Ishikawa (cell line): ENCODE data around the gene RIOX2.

Experiments
- CEBPB ChIP-seq: IDR thresholded peaks from 2 replicates; pipeline ENCODE4 v1.6.1; 2012
- CREB1 ChIP-seq: IDR thresholded peaks from 2 replicates; pipeline ENCODE4 v1.6.1; 2012; ENCODE audit warnings: low read depth
- EGR1 ChIP-seq: IDR thresholded peaks from 2 replicates; pipeline ENCODE4 v1.6.1; 2012
- EP300 ChIP-seq: IDR thresholded peaks from 2 replicates; pipeline ENCODE4 v1.6.1; 2012; ENCODE audit warnings: borderline replicate concordance
- FOXM1 ChIP-seq: IDR thresholded peaks from 2 replicates; pipeline ENCODE4 v1.6.1; 2012; ENCODE audit warnings: low read depth, borderline replicate concordance
- MAX ChIP-seq: IDR thresholded peaks from 2 replicates; pipeline ENCODE4 v1.6.1; 2012
- NFIC ChIP-seq: IDR thresholded peaks from 2 replicates; pipeline ENCODE4 v1.6.1; 2012
- RAD21 ChIP-seq: IDR thresholded peaks from 2 replicates; pipeline ENCODE4 v1.6.1; 2012; ENCODE audit warnings: low read depth
- REST ChIP-seq: IDR thresholded peaks from 2 replicates; pipeline ENCODE4 v1.6.1; 2012; ENCODE audit warnings: low read depth, mild to moderate bottlenecking
- TAF1 ChIP-seq: IDR thresholded peaks from 2 replicates; pipeline ENCODE4 v1.6.1; 2012; ENCODE audit warnings: low read depth, mild to moderate bottlenecking
- TCF12 ChIP-seq: IDR thresholded peaks from 2 replicates; pipeline ENCODE4 v1.6.1; 2012; ENCODE audit warnings: low read depth
- TEAD4 ChIP-seq: IDR thresholded peaks from 2 replicates; pipeline ENCODE4 v1.6.1; 2012
- USF1 ChIP-seq: IDR thresholded peaks from 2 replicates; pipeline ENCODE4 v1.6.1; 2012
- YY1 ChIP-seq: IDR thresholded peaks from 2 replicates; pipeline ENCODE4 v1.6.1; 2012; ENCODE audit warnings: low read depth
- ZBTB7A ChIP-seq: IDR thresholded peaks from 2 replicates; pipeline ENCODE4 v1.6.1; 2012; ENCODE audit warnings: low read depth

RIOX2 gene

GRCh38 chr3:97952872-97953271 is 19.4 kb downstream of the RIOX2 start:
- no peak for TF ChIP-seq ZBTB7A
- no peak for TF ChIP-seq TEAD4
- no peak for TF ChIP-seq RAD21
- no peak for TF ChIP-seq USF1
- TF ChIP-seq TAF1 = no peak
- TF ChIP-seq MAX = no peak
- TF ChIP-seq EGR1 = no peak
- no peak for TF ChIP-seq TCF12
- TF ChIP-seq CEBPB = no peak
- no peak for TF ChIP-seq FOXM1
- TF ChIP-seq NFIC = no peak

- TF ChIP-seq TAF1 (no peak), CREB1 (no peak), EP300 (no peak), USF1 (no peak), YY1 (no peak), TCF12 (no peak), RAD21 (no peak), REST (no peak)
Observed at GRCh38 chr3:97952280-97952679, 20.0 kb downstream of the RIOX2 start.

- TF ChIP-seq TCF12 (no peak), TAF1 (no peak), REST (no peak), EGR1 (no peak), TEAD4 (no peak)
Observed at GRCh38 chr3:97950360-97950759, 21.9 kb downstream of the RIOX2 start.

GRCh38 chr3:97949743-97950142 is 22.5 kb downstream of the RIOX2 start:
- no peak for TF ChIP-seq EGR1
- no peak for TF ChIP-seq FOXM1
- no peak for TF ChIP-seq RAD21
- TF ChIP-seq NFIC = no peak
- TF ChIP-seq ZBTB7A = no peak
- no peak for TF ChIP-seq CEBPB

- no peak for TF ChIP-seq CEBPB
- TF ChIP-seq USF1 = no peak
- TF ChIP-seq EGR1 = no peak
- no peak for TF ChIP-seq TAF1
- TF ChIP-seq NFIC = no peak
- TF ChIP-seq MAX = no peak
- no peak for TF ChIP-seq YY1
- TF ChIP-seq EP300 = no peak
- no peak for TF ChIP-seq REST
- TF ChIP-seq RAD21 = no peak
- no peak for TF ChIP-seq ZBTB7A
- no peak for TF ChIP-seq TCF12
- TF ChIP-seq FOXM1 = no peak
- no peak for TF ChIP-seq CREB1
- no peak for TF ChIP-seq TEAD4
Observed at GRCh38 chr3:97949110-97949485, 23.1 kb downstream of the RIOX2 start.
